Measurements from ENCODE around the gene UCP2.
A peak's percentile ranks its signal among the peaks of the same experiment; 100 is the strongest.

Gene UCP2

GRCh38 chr11:73968356-73968966 is 14.2 kb downstream of the UCP2 start:
- DNase-seq, result no peak

GRCh38 chr11:73965764-73966121 is 16.9 kb downstream of the UCP2 start:
- no peak for DNase-seq

- DNase-seq, result no peak
These were observed 17.4 kb downstream of the UCP2 start for GRCh38 chr11:73965076-73965763.

- DNase-seq, result no peak
These were observed 18.8 kb downstream of the UCP2 start for GRCh38 chr11:73963861-73964260.

- DNase-seq, result no peak
These were observed 20.4 kb downstream of the UCP2 start for GRCh38 chr11:73962101-73962705.

- DNase-seq, result no peak
These were observed 21.3 kb downstream of the UCP2 start for GRCh38 chr11:73961321-73961720.

GRCh38 chr11:73958521-73959141 is 24.0 kb downstream of the UCP2 start:
- no peak for DNase-seq

GRCh38 chr11:73957654-73958361 is 24.8 kb downstream of the UCP2 start:
- no peak for DNase-seq

GRCh38 chr11:73956876-73957653 is 25.6 kb downstream of the UCP2 start:
- no peak for DNase-seq

- DNase-seq, result peak; percentile 22
These were observed 30.8 kb downstream of the UCP2 start for GRCh38 chr11:73951797-73952196.

- DNase-seq, result peak; percentile 43
These were observed 31.6 kb downstream of the UCP2 start, which contains the start of gene DNAJB13 for GRCh38 chr11:73950869-73951710. DNAJB13 (plus strand) TSS chr11:73951026; CDS start chr11:73951070, 44 bp downstream.

GRCh38 chr11:73949912-73950311 is 32.7 kb downstream of the UCP2 start:
- no peak for DNase-seq

- no peak for DNase-seq
These were observed 33.4 kb downstream of the UCP2 start for GRCh38 chr11:73949246-73949645.

GRCh38 chr11:73946798-73947458 is 35.7 kb downstream of the UCP2 start:
- DNase-seq, result no peak

GRCh38 chr11:73945396-73945795 is 37.2 kb downstream of the UCP2 start:
- DNase-seq, result no peak

- DNase-seq, result no peak
These were observed 37.7 kb downstream of the UCP2 start for GRCh38 chr11:73944901-73945300.

GRCh38 chr11:73944085-73944484 is 38.6 kb downstream of the UCP2 start:
- DNase-seq, result no peak

- DNase-seq, result no peak
These were observed 40.6 kb downstream of the UCP2 start for GRCh38 chr11:73942010-73942409.

- no peak for DNase-seq
These were observed 41.7 kb downstream of the UCP2 start for GRCh38 chr11:73940801-73941570.

GRCh38 chr11:73939096-73939495 is 43.5 kb downstream of the UCP2 start:
- DNase-seq, result no peak
